ENCODE data around the gene AGO3.

The AGO3 gene

DNA sequence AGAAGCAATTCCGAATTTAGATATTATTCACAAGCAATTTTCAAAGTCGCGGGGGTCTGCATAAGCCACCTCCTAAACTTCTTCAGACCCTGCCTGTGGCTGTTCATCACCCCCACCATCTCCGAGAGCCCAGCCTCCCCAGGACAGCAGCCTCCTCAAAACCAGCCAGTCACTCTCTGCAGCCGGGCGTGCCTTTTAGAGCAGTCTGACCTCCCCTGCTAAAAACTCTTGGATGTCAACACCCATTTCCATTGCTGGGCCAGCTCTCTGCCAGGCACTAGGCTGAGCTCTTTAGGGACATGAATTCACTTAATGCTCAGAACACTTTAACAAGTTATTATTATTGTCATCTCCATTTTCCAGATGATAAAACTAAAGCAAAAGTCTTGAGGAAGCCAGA is 169.5 kb downstream of the AGO3 start:
- H3K4me1 ChIP-seq, result no peaks in the 10 kb centered on the region
- H3K4me3 ChIP-seq (ENCODE audit: low read depth, low read length), result no peak overlapping the region
- H3K36me3 ChIP-seq (ENCODE audit: control insufficient read depth, insufficient read depth, low read length), result no peaks in the 10 kb centered on the region
- H2AFZ ChIP-seq, result no peak overlapping the region
- H3K9ac ChIP-seq, result no peak overlapping the region
- H3K9me3 ChIP-seq (ENCODE audit: control insufficient read depth, low read length), result no peaks in the 10 kb centered on the region
- TF ChIP-seq, protein P1, sequence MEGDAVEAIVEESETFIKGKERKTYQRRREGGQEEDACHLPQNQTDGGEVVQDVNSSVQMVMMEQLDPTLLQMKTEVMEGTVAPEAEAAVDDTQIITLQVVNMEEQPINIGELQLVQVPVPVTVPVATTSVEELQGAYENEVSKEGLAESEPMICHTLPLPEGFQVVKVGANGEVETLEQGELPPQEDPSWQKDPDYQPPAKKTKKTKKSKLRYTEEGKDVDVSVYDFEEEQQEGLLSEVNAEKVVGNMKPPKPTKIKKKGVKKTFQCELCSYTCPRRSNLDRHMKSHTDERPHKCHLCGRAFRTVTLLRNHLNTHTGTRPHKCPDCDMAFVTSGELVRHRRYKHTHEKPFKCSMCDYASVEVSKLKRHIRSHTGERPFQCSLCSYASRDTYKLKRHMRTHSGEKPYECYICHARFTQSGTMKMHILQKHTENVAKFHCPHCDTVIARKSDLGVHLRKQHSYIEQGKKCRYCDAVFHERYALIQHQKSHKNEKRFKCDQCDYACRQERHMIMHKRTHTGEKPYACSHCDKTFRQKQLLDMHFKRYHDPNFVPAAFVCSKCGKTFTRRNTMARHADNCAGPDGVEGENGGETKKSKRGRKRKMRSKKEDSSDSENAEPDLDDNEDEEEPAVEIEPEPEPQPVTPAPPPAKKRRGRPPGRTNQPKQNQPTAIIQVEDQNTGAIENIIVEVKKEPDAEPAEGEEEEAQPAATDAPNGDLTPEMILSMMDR (IDR thresholded peaks at IDR 0.05), result no peak
- H3K27ac ChIP-seq, result no peak overlapping the region
- H3K79me2 ChIP-seq, result no peaks in the 10 kb centered on the region
- H3K4me2 ChIP-seq (ENCODE audit: low read length), result no peak overlapping the region
- no peaks in the 10 kb centered on the region for H3K27me3 ChIP-seq (ENCODE audit: control insufficient read depth, insufficient read depth, low read length)

DNA sequence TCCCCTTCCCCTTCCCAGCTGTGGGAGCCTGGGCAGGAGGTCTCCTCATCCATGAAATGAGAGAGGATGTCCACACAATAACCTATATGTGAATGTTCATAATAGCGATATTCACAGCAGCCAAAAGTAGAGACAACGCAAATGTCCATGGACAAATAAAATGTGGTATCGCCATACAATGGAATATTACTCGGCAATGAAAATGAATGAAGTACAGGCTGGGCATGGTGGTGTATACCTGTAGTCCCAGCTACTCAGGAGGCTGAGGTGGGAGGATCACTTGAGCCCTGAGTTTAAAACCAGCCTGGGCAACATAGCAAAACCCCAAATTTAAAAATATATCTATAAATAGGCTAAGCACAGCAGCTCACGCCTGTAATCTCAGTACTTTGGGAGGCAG is 170.6 kb downstream of the AGO3 start:
- H3K27ac ChIP-seq, result no peak overlapping the region
- no peak overlapping the region for H3K4me2 ChIP-seq (ENCODE audit: low read length)
- TF ChIP-seq, protein P1 (IDR thresholded peaks at IDR 0.05), result no peak
- H3K9me3 ChIP-seq (ENCODE audit: control insufficient read depth, low read length), result no peaks in the 10 kb centered on the region
- H2AFZ ChIP-seq, result no peak overlapping the region
- no peaks in the 10 kb centered on the region for H3K27me3 ChIP-seq (ENCODE audit: control insufficient read depth, insufficient read depth, low read length)
- H3K36me3 ChIP-seq (ENCODE audit: control insufficient read depth, insufficient read depth, low read length), result no peaks in the 10 kb centered on the region
- H3K4me3 ChIP-seq (ENCODE audit: low read depth, low read length), result no peak overlapping the region
- H3K4me1 ChIP-seq, result no peaks in the 10 kb centered on the region
- no peaks in the 10 kb centered on the region for H3K79me2 ChIP-seq
- no peak overlapping the region for H3K9ac ChIP-seq

DNA sequence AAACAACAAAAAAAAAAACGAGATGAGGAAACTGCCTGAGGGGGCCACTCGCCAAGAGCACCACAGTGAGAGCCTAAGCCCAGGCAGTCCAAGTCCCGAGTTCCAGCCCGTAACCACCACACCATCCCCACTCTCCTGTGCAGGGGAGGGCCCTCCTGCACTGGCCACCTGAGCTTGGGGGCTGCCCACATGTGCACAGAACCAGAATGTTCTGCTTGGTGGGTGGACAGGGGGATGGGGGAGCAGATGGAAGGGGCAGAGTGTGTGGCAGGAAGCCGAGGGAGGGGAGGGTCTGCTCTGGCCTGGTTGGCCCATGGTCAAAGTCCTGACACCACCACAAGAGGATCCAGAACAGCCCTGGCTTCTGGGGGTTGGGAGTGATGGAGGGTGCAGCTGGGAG is 175.4 kb downstream of the AGO3 start:
- H3K4me3 ChIP-seq (ENCODE audit: low read depth, low read length), result no peak overlapping the region
- no peaks in the 10 kb centered on the region for H3K79me2 ChIP-seq
- no peaks in the 10 kb centered on the region for H3K4me1 ChIP-seq
- no peaks in the 10 kb centered on the region for H3K36me3 ChIP-seq (ENCODE audit: control insufficient read depth, insufficient read depth, low read length)
- no peak overlapping the region for H2AFZ ChIP-seq
- H3K9me3 ChIP-seq (ENCODE audit: control insufficient read depth, low read length), result no peaks in the 10 kb centered on the region
- TF ChIP-seq, protein P1 (IDR thresholded peaks at IDR 0.05), result no peak
- no peaks in the 10 kb centered on the region for H3K27me3 ChIP-seq (ENCODE audit: control insufficient read depth, insufficient read depth, low read length)
- H3K9ac ChIP-seq, result no peak overlapping the region
- H3K4me2 ChIP-seq (ENCODE audit: low read length), result no peak overlapping the region
- H3K27ac ChIP-seq, result no peak overlapping the region

DNA sequence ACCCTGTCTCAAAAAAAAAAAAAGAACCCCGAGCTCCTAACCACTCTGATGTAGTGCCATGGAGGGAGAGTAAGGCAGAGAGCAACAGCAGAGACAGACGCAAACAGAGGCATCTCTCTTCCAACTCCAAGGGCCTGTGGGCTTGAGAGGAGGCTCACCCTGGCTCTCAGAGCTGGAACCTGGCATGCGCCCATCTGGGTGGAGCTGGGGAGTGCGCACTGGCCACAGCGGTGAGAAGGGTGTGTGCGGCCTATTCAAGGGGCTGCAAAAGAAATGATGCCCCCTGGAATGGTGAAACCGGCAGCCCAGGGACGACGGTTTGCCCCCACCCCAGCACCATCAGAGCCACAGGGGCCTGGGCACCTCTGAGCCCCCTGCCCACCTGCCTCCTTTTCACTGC is 176.5 kb downstream of the AGO3 start:
- Histone ChIP-seq H3K9me3 (ENCODE audit: control insufficient read depth, low read length) (no peaks in the 10 kb centered on the region), H3K79me2 (no peaks in the 10 kb centered on the region), H3K4me3 (ENCODE audit: low read depth, low read length) (no peak overlapping the region), H3K4me1 (no peaks in the 10 kb centered on the region), H3K27me3 (ENCODE audit: control insufficient read depth, insufficient read depth, low read length) (no peaks in the 10 kb centered on the region), H3K27ac (no peak overlapping the region), H3K4me2 (ENCODE audit: low read length) (no peak overlapping the region), H2AFZ (no peak overlapping the region), H3K9ac (no peak overlapping the region), H3K36me3 (ENCODE audit: control insufficient read depth, insufficient read depth, low read length) (no peaks in the 10 kb centered on the region)
- TF ChIP-seq, protein P1 (IDR thresholded peaks at IDR 0.05), result no peak

DNA sequence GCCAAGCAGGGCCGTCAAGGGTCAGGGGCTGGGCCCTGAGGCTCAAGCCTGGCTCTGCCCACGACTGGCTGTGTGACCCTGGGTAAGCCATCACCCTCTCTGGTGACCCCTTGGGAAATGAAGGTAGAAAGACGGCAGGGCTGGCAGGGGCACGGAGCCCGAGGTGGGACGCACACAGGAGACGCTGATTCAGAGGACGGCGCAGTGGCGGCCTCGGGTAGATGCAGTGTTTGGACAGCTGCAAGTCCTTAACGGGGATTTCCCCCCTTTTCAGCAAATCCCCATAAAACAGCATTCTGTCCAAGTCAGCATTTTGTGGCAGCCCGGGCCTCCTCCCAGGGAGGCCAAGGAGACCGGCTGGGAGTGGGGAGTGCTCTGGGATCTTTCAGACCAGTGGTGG is 177.4 kb downstream of the AGO3 start:
- TF ChIP-seq, protein P1 (IDR thresholded peaks at IDR 0.05), result no peak
- Histone ChIP-seq H3K79me2 (no peaks in the 10 kb centered on the region), H2AFZ (no peak overlapping the region), H3K9me3 (ENCODE audit: control insufficient read depth, low read length) (no peaks in the 10 kb centered on the region), H3K36me3 (ENCODE audit: control insufficient read depth, insufficient read depth, low read length) (no peaks in the 10 kb centered on the region), H3K27ac (no peak overlapping the region), H3K4me2 (ENCODE audit: low read length) (no peak overlapping the region), H3K4me1 (no peaks in the 10 kb centered on the region), H3K4me3 (ENCODE audit: low read depth, low read length) (no peak overlapping the region), H3K27me3 (ENCODE audit: control insufficient read depth, insufficient read depth, low read length) (no peaks in the 10 kb centered on the region), H3K9ac (no peak overlapping the region)

Data from parathyroid adenoma (tissue), 2 donors.